Superior temporal gyrus (tissue), 1 donor: ENCODE measurements around the gene TMEM131L.
A peak's percentile ranks its signal among the peaks of the same experiment; 100 is the strongest.
"Not testable (repeated sequence)": the region's sequence is repeated elsewhere in the genome, so short reads cannot be mapped to it uniquely, and the experiment has no call there.

Source experiments
- DNase-seq: peaks from one replicate; pipeline ENCODE4 v3.0.0-alpha.2; 2016; ENCODE audit errors: extremely low spot score

Gene TMEM131L

DNA sequence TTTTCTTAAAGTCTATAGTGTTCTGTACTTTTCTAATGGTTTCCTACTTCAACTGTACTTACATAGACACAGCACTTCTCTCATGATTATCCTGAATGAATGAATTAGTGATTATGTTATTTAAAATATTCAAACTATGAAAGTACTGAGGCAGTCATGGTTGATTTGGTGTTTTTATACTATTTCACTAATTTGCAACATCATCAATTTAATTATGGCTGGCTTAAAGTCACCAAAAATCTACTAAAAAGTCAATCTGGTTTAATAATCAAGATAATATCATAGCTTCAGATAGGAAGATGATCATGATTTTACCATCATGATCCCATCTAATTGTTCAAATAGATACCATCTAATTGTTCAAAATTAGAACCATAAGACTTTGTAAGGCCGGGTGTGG lies 16.8 kb upstream of the TMEM131L start:
- no peak for DNase-seq

DNA sequence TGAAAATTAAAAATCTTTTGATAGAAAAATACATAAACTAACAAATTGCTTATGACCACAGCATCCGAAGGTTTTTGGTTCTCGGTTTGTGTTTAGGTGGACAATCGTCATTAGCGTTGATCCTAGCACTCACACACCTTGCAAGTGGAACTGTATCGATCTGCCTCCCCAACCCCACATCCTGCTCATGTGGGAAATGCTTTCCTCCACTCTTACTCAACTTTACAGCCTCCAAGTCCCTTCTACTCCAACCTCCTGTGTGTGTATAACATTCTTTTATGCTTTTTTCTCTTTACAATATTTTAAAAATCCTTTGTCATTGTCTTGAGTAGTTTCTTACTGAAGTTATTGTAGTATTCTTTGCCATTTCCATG lies 15.6 kb upstream of the TMEM131L start:
- no peak for DNase-seq

DNA sequence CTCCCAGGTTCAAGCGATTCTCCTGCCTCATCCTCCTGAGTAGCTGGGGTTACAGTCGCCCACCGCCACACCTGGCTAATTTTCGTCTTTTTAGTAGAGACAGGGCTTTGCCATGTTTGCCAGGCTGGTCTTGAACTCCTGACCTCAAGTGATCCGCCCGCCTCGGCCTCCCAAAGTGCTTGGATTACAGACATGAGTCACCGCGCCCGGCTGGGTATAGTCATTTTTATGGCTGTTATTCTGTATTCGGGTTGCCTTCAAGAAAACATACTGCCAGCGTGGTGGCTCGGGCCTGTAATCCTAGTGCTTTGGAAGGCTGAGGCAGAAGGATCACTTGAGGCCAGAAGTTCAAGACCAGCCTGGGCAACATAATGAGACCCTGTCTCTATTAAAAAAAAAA lies 15.0 kb upstream of the TMEM131L start:
- DNase-seq = not testable (repeated sequence)

DNA sequence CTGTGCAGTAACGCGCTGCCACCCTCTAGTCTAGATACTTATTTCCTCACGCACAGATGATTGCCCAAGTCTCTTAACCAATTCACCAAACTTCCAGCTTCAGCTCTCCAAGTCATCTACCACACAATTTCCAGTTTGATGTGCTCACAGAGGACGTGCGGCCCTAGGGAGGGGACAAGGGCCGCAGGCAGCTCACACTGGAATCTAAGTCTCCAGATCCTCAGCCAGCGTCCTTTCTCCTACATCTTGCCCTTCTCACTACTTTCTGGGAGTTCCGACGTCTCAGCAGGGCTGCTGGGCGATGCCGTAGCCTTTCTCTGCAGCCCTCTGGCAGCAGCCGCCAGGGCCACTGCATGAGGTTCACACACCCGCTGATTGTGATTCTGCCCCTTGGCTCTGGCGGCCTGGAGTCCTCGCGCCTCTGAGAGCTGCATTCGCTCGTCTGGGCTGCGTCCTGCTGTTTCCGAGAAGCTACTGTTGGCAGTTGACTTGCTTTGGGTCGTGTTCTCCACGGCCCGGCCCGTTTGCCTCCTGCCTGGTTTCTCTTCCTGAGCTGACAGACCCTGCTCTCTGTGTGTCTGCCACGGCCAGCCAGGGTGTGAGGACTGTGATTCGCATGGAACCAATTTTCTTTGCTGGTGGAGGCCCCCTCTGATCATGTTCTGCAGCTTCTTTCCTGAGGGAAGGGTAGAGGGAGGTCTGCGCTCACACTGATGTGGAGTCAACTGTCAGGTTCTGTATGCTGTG lies 14.1 kb upstream of the TMEM131L start:
- no peak for DNase-seq

DNA sequence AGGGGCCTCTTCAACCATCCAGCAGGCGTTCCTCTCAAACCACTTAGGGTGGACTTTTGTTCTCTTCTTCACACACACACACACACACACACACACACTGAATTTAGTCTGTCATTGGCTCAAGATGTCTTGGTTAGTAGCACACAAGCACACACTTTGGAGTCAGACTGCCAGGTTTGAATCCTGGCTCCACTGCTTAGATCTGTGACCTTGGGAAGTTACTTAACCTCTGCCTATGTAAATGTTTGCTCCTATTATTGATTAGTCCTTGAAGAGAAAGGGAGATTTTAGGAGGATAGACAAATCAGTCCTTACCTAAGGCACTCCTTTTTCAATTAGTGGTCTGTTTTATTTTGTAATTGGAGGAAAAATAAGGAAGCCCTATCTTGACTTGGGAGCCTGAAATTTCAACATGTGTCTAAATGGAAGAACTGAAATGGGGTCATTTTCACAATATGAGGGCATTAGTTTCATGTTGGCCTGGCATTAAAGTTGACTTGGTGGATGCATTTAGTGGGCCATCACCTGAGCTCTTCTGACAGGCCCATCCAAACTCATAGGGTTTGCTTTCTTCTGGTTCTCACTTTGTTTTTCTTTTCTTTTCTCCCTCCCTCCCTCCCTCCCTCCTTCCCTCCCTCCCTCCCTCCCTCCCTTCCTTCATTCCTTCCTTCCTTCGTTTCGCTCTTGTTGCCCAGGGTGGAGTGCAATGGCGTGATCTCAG lies 13.3 kb upstream of the TMEM131L start:
- DNase-seq = no peak

DNA sequence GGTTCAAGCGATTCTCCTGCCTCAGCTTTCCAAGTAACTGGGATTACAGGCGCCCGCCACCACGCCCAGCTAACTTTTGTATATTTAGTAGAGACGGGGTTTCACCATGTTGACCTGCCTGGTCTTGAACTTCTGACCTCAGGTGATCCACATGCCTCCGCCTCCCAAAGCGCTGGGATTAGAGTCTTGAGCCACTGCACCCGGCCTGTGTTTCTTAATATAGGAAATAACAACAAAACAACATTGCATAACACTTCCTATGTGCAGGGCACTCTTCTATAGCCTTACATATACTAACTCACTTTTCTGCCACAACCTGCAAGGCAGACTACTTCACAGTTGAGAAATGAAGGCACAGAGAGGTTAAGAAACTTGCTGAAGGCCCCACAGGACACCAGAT lies 12.8 kb upstream of the TMEM131L start:
- DNase-seq = no peak

DNA sequence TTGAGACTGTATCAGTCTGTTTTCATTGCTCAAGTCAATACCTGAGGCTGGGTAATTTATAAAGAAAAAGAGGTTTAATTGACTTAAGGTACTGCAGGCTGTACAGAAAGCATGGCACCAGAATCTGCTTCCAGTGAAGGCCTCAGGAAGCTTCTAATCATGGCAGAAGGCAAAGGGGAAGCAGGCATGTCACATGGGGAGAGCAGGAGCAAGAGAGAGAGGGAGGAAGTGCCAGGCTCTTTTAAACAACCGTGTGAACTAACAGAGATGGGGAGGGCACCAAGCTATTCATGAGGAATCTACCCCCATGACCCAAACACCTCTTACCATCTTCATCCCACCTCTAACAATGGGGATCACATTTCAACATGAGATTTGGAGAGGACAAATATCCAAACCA lies 7.2 kb upstream of the TMEM131L start:
- DNase-seq = no peak

DNA sequence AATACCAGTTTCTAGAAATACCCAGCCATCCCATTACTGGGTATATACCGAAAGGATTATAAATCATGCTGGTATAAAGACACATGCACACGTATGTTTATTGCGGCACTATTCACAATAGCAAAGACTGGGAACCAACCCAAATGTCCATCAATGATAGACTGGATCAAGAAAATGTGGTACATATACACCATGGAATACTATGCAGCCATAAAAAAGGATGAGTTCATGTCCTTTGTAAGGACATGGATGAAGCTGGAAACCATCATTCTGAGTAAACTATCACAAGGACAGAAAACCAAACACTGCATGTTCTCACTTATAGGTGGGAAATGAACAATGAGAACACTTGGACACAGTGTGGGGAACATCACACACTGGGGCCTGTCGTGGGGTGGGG lies 4.6 kb upstream of the TMEM131L start:
- DNase-seq = not testable (repeated sequence)

DNA sequence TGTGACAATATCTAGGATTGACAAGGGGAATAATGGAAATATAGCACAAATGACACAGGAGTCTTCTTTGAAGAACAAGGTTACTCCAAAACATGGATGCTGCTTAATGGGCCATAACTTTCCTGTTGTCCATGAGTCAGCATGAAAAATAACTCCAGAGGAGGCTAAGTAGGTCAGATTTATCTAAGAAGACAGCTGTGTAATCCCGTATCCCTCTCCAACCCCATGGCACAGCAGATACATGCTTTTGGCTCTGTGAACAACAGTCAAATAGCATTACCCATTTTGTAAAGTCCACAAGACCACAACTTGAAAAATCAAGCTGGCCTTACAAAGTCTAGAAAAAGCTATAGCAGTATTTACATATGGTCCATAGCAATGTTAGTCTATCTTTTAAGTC lies 2.1 kb upstream of the TMEM131L start:
- no peak for DNase-seq

DNA sequence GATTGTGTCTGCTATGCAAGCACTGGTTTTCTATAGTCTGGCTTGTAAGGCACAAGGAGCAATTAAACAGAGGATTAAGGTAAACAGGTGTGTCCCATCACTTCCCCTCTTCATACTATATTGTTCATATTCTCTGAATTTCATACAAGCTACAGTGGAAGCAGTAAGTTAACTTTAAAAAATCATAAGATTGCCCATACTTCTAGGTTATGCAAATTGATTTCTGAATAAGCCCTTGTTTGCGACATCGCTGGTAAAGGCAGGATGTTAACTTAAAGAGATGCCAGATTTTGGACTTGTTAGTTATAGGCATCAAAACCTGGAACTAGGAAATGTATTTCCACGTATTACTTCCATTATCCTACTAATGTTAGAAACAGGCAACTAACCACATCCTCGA lies 1.0 kb upstream of the TMEM131L start:
- peak; percentile 55 for DNase-seq

DNA sequence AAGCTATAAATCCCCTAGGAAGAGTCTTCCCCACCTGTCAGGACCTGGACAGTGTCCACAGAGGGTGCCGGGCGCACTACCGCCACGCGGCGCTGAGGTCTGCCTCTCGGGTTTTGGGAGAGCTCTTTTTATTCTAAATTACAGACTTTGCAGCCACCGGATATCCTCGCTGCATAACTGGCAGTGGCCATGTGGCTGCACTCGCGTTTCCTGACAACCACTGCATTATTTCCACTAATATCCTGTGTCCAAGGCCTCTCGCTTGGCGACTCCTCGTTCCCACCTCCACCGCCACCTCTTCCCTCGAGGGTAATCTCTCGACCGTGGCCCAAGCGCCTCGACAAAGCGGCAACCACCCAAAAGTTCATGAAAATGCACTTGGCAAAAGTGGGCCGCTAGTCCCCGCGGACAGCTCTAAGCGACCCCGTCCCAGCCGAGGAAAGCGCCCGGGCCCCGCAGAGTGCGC lies 512 bp upstream of the TMEM131L start:
- DNase-seq = peak; percentile 63

DNA sequence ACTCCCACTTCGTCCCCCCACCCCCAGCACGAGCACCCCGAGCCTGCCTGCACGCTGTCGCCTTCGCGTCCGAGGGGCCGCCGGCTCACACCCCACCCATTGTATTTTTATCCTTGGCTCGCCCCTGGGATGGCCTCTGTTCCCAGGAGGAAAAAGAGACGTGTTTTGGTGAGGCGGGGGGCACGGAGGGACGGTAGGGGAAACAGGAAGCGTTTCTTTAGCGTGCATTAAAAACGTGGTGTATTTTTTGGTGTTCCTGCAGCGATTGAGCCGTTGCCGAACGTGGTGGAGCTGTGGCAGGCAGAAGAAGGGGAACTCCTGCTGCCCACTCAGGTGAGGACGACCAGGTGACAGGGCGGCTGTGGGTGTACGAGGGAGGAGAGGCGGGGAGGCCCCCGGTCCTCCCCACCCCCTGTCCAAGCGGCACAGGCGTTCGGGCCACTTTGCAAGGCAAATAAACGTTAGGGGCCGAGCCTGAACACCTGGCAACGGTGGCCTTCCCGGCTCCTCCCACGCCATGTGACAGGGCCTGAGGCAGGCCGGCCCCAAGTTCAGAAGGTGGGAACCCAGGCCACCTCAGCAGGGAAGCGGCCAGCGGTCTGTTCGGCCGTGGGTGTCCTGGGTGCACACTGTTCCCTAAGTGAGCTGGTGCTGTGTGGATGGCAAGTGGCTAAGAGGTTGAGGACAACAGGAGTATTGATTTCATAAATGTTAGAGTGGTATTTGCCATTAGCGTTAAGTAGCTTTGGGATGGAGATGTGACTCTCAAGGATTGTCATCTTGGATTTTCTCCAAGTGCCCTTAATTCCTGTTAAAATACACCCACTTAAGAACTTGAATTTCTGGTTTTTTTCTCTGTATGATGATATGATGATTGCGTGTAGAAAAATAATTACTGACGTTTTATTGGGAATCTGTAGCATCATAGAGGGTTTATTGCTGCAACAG lies 1.1 kb downstream of the TMEM131L start:
- DNase-seq = peak; percentile 57

DNA sequence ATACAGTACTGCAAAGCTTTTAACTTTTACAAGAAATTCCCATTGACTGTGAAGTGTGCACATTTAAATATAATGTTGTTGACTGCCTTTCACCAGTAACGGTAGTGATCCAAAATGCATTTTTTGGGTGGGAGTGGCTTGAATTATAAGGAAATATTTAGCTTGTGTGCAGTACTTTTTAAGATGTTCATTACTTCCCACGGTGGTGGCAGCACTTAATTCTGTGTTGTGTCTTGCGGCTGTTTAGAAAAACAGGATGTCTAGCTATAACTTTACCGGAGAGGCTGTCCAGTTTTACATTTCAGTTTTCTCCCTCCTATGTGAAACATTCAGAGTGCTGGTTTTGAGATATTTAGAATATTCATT lies 1.7 kb downstream of the TMEM131L start:
- DNase-seq = peak; percentile 58

DNA sequence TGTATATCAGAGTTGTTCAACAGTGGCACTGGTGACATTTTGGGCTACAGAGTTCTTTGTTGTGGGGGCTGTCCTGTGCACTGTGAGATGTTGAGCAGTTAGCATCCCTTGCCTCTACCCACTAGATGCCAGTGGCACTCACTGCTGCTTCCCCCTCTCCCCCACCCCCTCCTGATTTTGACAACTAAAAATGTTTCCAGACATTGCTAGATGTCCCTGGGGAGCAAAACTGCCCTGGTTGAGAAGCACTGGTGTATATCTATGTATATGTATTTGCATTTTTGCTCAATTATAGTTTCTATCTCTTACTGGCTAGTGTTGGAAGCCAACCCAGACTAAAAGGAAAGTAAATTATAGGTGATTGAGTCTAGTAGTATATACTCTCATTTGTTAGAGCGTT lies 2.4 kb downstream of the TMEM131L start:
- DNase-seq = no peak

DNA sequence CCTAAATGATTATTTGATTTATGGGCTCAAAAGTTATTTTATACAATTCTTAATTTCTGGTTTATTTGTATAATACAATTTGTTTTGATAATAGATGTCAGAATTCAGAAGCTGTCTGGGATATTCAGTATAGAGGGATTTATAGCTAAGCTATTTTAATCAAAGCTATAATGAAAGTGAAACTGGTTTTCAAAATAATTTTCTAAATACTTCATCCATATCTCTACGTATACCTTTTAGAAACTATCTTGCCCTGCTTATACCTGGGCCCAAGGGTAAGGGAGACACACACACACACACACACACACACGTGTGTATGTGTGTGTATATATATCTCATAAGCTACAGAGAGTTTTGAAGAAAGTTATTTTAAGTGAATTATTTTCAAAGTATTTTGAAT lies 2.9 kb downstream of the TMEM131L start:
- DNase-seq = no peak

DNA sequence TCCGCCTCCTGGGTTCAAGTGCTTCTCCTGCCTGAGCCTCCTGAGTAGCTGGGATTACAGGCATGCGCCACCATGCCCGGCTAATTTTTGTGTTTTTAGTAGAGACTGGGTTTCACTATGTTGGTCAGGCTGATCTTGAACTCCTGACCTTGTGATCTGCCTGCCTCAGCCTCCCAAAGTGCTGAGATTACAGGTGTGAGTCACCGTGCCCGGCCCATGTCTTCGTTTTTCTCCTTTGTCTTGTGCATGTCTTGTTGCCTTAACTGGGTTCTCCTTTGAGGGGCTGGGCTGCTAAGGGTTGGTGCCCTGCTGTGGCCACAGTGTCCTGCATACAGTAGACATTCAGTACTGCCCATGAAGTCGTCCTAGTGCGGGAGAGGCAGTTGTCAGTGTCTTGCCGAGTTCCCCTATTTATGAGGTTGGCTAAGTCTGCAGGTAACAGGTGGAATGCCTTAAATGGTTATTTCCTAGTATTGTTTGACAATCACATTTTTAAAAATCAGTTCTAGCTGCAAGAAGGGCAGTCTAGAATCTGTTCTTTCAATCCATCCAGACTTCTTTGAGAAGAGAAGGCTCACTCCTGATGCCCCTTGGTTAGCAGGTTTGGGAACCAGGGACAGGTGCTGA lies 5.0 kb downstream of the TMEM131L start:
- not testable (repeated sequence) for DNase-seq

DNA sequence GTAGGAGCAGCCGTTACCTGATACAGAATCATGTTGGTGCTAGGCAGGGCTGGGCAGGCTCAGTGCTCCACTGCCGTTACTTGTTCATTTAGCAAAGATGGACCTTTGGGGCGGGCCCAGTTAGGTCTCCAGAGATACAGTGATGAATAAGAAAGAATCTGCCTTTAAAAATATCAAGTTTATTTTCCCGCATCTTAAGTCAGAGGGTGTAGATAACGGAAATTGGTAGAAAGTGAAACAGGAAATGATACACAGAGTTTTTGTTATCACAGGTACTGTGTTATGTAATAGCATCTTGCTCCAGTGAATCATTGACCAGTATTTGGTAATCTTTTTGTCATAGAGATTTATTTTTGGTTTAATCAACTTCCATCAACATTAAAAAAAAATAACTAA lies 5.5 kb downstream of the TMEM131L start:
- no peak for DNase-seq

DNA sequence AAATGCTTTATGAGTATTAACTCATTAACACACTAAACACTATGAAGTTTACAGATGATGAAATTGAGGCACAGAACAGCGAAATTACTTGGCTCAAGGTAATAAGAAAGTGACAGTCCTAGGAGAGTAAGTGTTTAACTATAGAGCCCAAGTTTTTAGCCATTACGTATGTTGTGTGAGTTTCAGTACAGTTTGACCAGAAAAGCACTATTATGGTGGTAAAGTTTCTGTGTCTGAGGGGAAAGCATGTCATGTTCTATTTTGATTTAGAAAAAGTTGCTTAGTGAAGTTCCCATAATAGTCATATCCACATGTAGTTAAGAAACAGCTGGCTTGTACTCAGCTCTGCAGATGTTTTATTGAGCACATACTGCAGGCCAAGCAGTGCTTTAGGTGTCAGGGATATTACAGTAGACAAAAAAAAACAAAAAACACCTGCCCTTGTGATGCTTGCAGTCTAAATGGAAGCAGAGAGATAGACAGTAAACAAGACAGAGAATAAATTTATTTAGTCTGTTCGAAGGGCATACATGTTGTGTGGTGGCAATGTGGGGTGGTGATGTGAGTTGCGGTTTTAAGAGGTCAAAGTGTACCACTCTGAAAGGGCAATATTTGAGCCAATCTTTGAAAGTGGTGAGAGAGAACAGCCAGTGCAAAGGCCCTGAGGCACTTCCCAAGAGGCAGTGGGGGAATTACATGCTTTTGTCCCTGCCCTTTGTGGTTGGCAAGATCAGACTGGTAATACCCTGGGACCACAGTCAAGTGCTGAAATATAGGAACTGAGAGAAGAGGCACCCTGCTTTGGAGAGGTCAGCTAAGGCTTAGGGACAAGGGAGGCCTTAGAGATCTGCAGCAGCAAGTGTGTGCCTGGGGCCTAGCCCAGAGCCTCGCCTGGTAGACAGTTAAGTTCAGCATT lies 6.2 kb downstream of the TMEM131L start:
- DNase-seq = no peak

DNA sequence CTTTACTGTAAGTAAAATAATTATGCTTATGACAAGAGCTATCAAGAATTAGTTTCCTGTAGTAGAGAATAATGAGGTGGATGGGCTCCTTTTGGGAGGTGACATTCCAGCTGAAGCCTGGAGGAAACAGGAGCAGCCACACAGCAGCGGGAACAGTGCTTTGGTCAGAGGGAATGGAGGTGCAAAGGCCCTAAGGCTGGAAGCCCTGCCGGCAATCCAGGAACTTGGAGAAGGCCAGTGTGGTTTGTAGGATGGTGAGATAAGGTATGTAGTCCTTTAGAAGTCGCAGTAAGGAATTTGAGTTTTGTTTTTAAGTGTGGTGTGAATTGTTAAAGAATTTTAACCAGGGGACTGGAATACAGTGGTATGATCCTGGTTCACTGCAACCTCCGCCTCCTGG lies 8.1 kb downstream of the TMEM131L start:
- no peak for DNase-seq

DNA sequence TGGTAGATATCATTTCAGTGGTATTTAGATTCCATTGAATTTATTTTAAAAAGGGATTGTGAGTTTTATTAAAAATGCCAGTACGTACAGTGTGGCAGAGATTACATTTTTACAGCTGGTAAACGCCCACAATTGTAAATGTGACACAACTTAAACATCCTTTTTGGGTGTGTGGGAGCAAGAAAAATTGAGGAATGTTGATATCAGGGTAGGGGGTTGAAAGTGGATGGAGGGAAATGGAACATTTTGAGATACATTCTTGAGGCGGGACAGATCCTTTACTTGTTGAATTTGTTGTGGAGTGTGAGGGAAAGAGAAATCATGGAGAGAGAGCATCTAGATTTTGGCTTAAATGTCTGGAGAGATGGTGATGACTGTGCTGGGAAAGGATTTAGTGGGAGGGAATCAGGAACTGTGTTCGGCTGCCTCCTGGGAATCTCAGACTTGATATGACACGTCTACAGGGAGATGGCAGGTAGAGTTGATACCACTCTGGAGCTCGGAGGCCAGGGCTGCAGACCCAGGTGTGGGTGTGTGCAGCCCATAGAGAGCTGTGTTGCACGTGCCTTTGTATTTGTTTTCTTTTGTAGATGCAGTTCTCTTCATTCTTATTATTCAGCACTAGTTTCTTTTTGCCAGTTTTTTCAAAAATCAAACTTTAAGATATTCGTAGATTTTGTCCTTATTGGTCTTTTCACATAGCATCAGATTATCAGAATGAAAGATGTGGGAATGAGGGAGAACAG lies 10.8 kb downstream of the TMEM131L start:
- no peak for DNase-seq
